Activated CD4-positive, alpha-beta T cell treated with anti-CD3 and anti-CD28 coated beads for 4 hours (primary cell): Measurements from ENCODE around the gene PPP1R26.

Experiments used
- DNase-seq, 2 donors: peaks; one replicate each; pipeline ENCODE4 v3.0.0-alpha.2; 2020

PPP1R26 gene

GRCh38 chr9:135468854-135469521 lies 10.6 kb upstream of the PPP1R26 start:
- DNase-seq = peak; percentile 57 to 59

- DNase-seq = no peak
Observed at GRCh38 chr9:135471791-135472640, 7.6 kb upstream of the PPP1R26 start.

- DNase-seq = no peak
Observed at GRCh38 chr9:135473972-135474543, 5.5 kb upstream of the PPP1R26 start.

GRCh38 chr9:135474915-135475314 lies 4.7 kb upstream of the PPP1R26 start:
- DNase-seq = no peak

GRCh38 chr9:135476561-135477355 lies 2.8 kb upstream of the PPP1R26 start:
- DNase-seq = no peak

- no peak for DNase-seq
Observed at GRCh38 chr9:135478191-135478590, 1.4 kb upstream of the PPP1R26 start.

GRCh38 chr9:135478829-135479468 lies 633 bp upstream of the PPP1R26 start:
- no peak for DNase-seq

GRCh38 chr9:135480071-135480939 lies 723 bp downstream of the PPP1R26 start:
- DNase-seq = no peak

GRCh38 chr9:135480940-135481310 lies 1.3 kb downstream of the PPP1R26 start:
- no peak for DNase-seq

- no peak for DNase-seq
Observed at GRCh38 chr9:135482015-135482754, 2.6 kb downstream of the PPP1R26 start.

- DNase-seq = no peak
Observed at GRCh38 chr9:135484460-135485277, 5.1 kb downstream of the PPP1R26 start.

- no peak for DNase-seq
Observed at GRCh38 chr9:135485385-135485784, 5.8 kb downstream of the PPP1R26 start.

GRCh38 chr9:135485832-135486231 lies 6.2 kb downstream of the PPP1R26 start:
- no peak for DNase-seq

- DNase-seq = no peak
Observed at GRCh38 chr9:135486267-135487065, 6.9 kb downstream of the PPP1R26 start.

- DNase-seq = no peak
Observed at GRCh38 chr9:135487281-135488012, 7.9 kb downstream of the PPP1R26 start.

- DNase-seq = no peak
Observed at GRCh38 chr9:135488013-135488330, 8.4 kb downstream of the PPP1R26 start.

GRCh38 chr9:135488527-135488926 lies 8.9 kb downstream of the PPP1R26 start:
- DNase-seq = no peak

- no peak for DNase-seq
Observed at GRCh38 chr9:135489188-135489906, 9.8 kb downstream of the PPP1R26 start.
